ENCODE data around the gene KBTBD13.

The KBTBD13 gene

GRCh38 chr15:65115542-65115941 lies 39.0 kb downstream of the KBTBD13 start:
- no peak for TF ChIP-seq SIN3A (IDR thresholded peaks at IDR 0.05; ENCODE audit: borderline replicate concordance, insufficient read depth, low read length)
- no peak for TF ChIP-seq REST (IDR thresholded peaks at IDR 0.05; ENCODE audit: insufficient read depth in 1 of 2, low read depth in 2 of 2, low read length in 2 of 2)
- TF ChIP-seq POLR2AphosphoS5 (IDR thresholded peaks at IDR 0.05; ENCODE audit: low read depth, low read length), result no peak
- no peak for TF ChIP-seq FOXP2 (optimal IDR thresholded peaks at IDR 0.05; ENCODE audit: borderline replicate concordance, extremely low read depth, extremely low read length, insufficient read depth)
- TF ChIP-seq TAF1 (IDR thresholded peaks at IDR 0.05; ENCODE audit: borderline replicate concordance, insufficient read depth, low read length), result no peak

All from PFSK-1 (cell line).